HEK293 (cell line): Measurements from ENCODE around the gene IPCEF1.
A peak's percentile ranks its signal among the peaks of the same experiment; 100 is the strongest.
"Not testable (repeated sequence)": the region's sequence is repeated elsewhere in the genome, so short reads cannot be mapped to it uniquely, and the experiment has no call there.

ENCODE experiments used
- CTCF ChIA-PET: fragments of 350-600 bp; formaldehyde crosslinking; extraction: SDS; loops from one replicate; lab custom pipeline; 2021; ENCODE audit warnings: antibody characterized with exemption; lab: Yijun Ruan, JAX
- POLR2A ChIA-PET: fragments of 300-600 bp; formaldehyde crosslinking; extraction: SDS; loops from one replicate; lab custom pipeline; 2020; ENCODE audit warnings: antibody characterized with exemption, inconsistent platforms; lab: Yijun Ruan, JAX
- H3K27ac ChIP-seq: fragments of 200-500 bp; sonication (Bioruptor generic); 2 replicates; pipeline ENCODE4 v1.5.1; 2014; ENCODE audit warnings: low read depth, low read length, control low read depth, inconsistent platforms; ENCODE audit errors: extremely low read depth
- H3K36me3 ChIP-seq, 2 experiments: fragments of 200-500 bp in 1 of 2; sonication (Bioruptor generic) in 1 of 2; 1 replicate in 1 of 2; 2 replicates in 1 of 2; pipeline ENCODE4 v1.5.1; 2014 to 2017; ENCODE audit warnings: inconsistent platforms in 2 of 2, low read length in 2 of 2; ENCODE audit not compliant: control insufficient read depth in 2 of 2, insufficient read depth in 1 of 2
- H3K4me1 ChIP-seq: fragments of 200-500 bp; sonication (Bioruptor generic); 2 replicates; pipeline ENCODE4 v1.5.1; 2014; ENCODE audit warnings: mild to moderate bottlenecking, low read length, inconsistent platforms; ENCODE audit not compliant: control insufficient read depth, insufficient read depth
- H3K4me3 ChIP-seq: 2 replicates; pipeline ENCODE4 v1.5.1; 2011; ENCODE audit warnings: low read depth, mild to moderate bottlenecking, control low read depth, low read length, moderate library complexity
- H3K9me3 ChIP-seq: fragments of 200-500 bp; sonication (Bioruptor generic); 2 replicates; pipeline ENCODE4 v1.5.1; 2014; ENCODE audit warnings: low read depth, low read length, inconsistent platforms; ENCODE audit not compliant: control insufficient read depth, insufficient read depth
- AEBP2 ChIP-seq: fragments of 450-650 bp; formaldehyde crosslinking; IDR thresholded peaks from 2 replicates; pipeline ENCODE4 v1.5.1; 2016; ENCODE audit warnings: missing biosample characterization, missing genetic modification characterization, borderline replicate concordance
- EGR2 ChIP-seq: fragments of 450-650 bp; formaldehyde crosslinking; IDR thresholded peaks from 2 replicates; pipeline ENCODE4 v1.5.1; 2016; ENCODE audit warnings: low read depth, missing biosample characterization, missing genetic modification characterization
- IKZF3 ChIP-seq: fragments of 450-650 bp; IDR thresholded peaks from 2 replicates; pipeline ENCODE4 v1.5.0; 2018; ENCODE audit warnings: missing biosample characterization, mild to moderate bottlenecking, missing genetic modification characterization, moderate library complexity
- SCRT2 ChIP-seq: fragments of 450-650 bp; formaldehyde crosslinking; IDR thresholded peaks from 2 replicates; pipeline ENCODE4 v1.5.1; 2016; ENCODE audit warnings: missing biosample characterization, missing genetic modification characterization
- SP7 ChIP-seq: fragments of 450-650 bp; formaldehyde crosslinking; IDR thresholded peaks from 2 replicates; pipeline ENCODE4 v1.5.1; 2016; ENCODE audit warnings: missing biosample characterization, missing genetic modification characterization
- ZBTB21 ChIP-seq: fragments of 450-650 bp; formaldehyde crosslinking; IDR thresholded peaks from 2 replicates; pipeline ENCODE4 v1.5.1; 2017; ENCODE audit warnings: missing biosample characterization, missing genetic modification characterization
- ZNF140 ChIP-seq: fragments of 450-650 bp; formaldehyde crosslinking; IDR thresholded peaks from 2 replicates; pipeline ENCODE4 v1.5.1; 2016; ENCODE audit warnings: missing biosample characterization, missing genetic modification characterization
- ZNF23 ChIP-seq: fragments of 450-650 bp; formaldehyde crosslinking; IDR thresholded peaks from 2 replicates; pipeline ENCODE4 v1.5.1; 2016; ENCODE audit warnings: missing biosample characterization, missing genetic modification characterization, borderline replicate concordance
- ZNF292 ChIP-seq: fragments of 450-650 bp; formaldehyde crosslinking; IDR thresholded peaks from 2 replicates; pipeline ENCODE4 v1.5.1; 2016; ENCODE audit warnings: low read depth, missing biosample characterization, missing genetic modification characterization, borderline replicate concordance
- ZNF335 ChIP-seq: fragments of 450-650 bp; formaldehyde crosslinking; conservative IDR thresholded peaks from 2 replicates; pipeline ENCODE4 v1.5.1; 2016; ENCODE audit warnings: missing biosample characterization, missing genetic modification characterization
- ZNF366 ChIP-seq: fragments of 450-650 bp; formaldehyde crosslinking; conservative IDR thresholded peaks from 2 replicates; pipeline ENCODE4 v1.5.1; 2016; ENCODE audit warnings: missing biosample characterization, missing genetic modification characterization
- ZNF394 ChIP-seq: fragments of 450-650 bp; formaldehyde crosslinking; IDR thresholded peaks from 2 replicates; pipeline ENCODE4 v1.5.1; 2016; ENCODE audit warnings: missing biosample characterization, missing genetic modification characterization, mild to moderate bottlenecking, moderate library complexity, borderline replicate concordance
- ZNF48 ChIP-seq: fragments of 450-650 bp; formaldehyde crosslinking; IDR thresholded peaks from 2 replicates; pipeline ENCODE4 v1.5.1; 2016; ENCODE audit warnings: missing biosample characterization, missing genetic modification characterization
- ZNF549 ChIP-seq: fragments of 450-650 bp; IDR thresholded peaks from 2 replicates; pipeline ENCODE4 v1.5.1; 2018; ENCODE audit warnings: missing biosample characterization, missing genetic modification characterization, mild to moderate bottlenecking, inconsistent platforms, moderate library complexity
- ZNF560 ChIP-seq: fragments of 450-650 bp; formaldehyde crosslinking; IDR thresholded peaks from 2 replicates; pipeline ENCODE4 v1.5.1; 2017; ENCODE audit warnings: missing biosample characterization, missing genetic modification characterization, borderline replicate concordance
- ZNF660 ChIP-seq: fragments of 450-650 bp; IDR thresholded peaks from 2 replicates; pipeline ENCODE4 v1.5.1; 2018; ENCODE audit warnings: missing biosample characterization, mild to moderate bottlenecking, missing genetic modification characterization
- ZNF768 ChIP-seq: fragments of 450-650 bp; formaldehyde crosslinking; IDR thresholded peaks from 2 replicates; pipeline ENCODE4 v1.5.1; 2018; ENCODE audit warnings: missing biosample characterization, mild to moderate bottlenecking, missing genetic modification characterization
- ZSCAN18 ChIP-seq: fragments of 450-650 bp; formaldehyde crosslinking; IDR thresholded peaks from 2 replicates; pipeline ENCODE4 v1.5.1; 2016; ENCODE audit warnings: missing biosample characterization, missing genetic modification characterization
- ZSCAN23 ChIP-seq: fragments of 450-650 bp; formaldehyde crosslinking; IDR thresholded peaks from 2 replicates; pipeline ENCODE4 v1.5.1; 2016; ENCODE audit warnings: missing biosample characterization, missing genetic modification characterization

Gene IPCEF1

GRCh38 chr6:154303642-154304041 is 53.0 kb downstream of the IPCEF1 start:
- POLR2A ChIA-PET, H3K36me3 ChIP-seq, H3K4me1 ChIP-seq, H3K27ac ChIP-seq, H3K4me3 ChIP-seq, H3K9me3 ChIP-seq: not testable (repeated sequence)
- TF ChIP-seq SCRT2 (tag by site-specific recombination), result peak; percentile 73
- CTCF ChIA-PET, result interaction anchor here (0.9 kb wide), 1 partner anchor 133 kb away, joined by 3 read pairs; no protein-coding TSS in a partner anchor

GRCh38 chr6:154301839-154302752 is 54.5 kb downstream of the IPCEF1 start:
- no peaks in the 10 kb centered on the region for H3K4me1 ChIP-seq
- H3K4me3 ChIP-seq, result no peak overlapping the region
- H3K36me3 ChIP-seq, result no peaks in the 10 kb centered on the region
- POLR2A ChIA-PET, result no interaction called here
- no peak overlapping the region for H3K27ac ChIP-seq
- TF ChIP-seq ZNF660 (tag by site-specific recombination), result no peak
- no peak for TF ChIP-seq ZSCAN23 (tag by site-specific recombination)
- no peak for TF ChIP-seq ZNF768 (tag by site-specific recombination)
- no peak for TF ChIP-seq ZNF366
- TF ChIP-seq ZNF23 (tag by site-specific recombination), result no peak
- no peak for TF ChIP-seq ZSCAN18
- TF ChIP-seq SP7 (tag by site-specific recombination), result no peak
- no peak for TF ChIP-seq IKZF3 (tag by site-specific recombination)
- no peak for TF ChIP-seq AEBP2 (tag by site-specific recombination)
- no peak for TF ChIP-seq EGR2 (tag by site-specific recombination)
- TF ChIP-seq ZNF48 (tag by site-specific recombination), result no peak
- TF ChIP-seq ZBTB21 (tag by site-specific recombination), result no peak
- TF ChIP-seq ZNF394, result no peak
- TF ChIP-seq ZNF335, result no peak
- no peak for TF ChIP-seq ZNF560 (tag by site-specific recombination)
- TF ChIP-seq ZNF140 (tag by site-specific recombination), result no peak
- TF ChIP-seq ZNF292 (tag by site-specific recombination), result no peak
- no peak for TF ChIP-seq ZNF549 (tag by site-specific recombination)
- no peaks in the 10 kb centered on the region for H3K9me3 ChIP-seq
- CTCF ChIA-PET, result interaction anchor here (0.6 kb wide), 2 partner anchors 65 to 79 kb away, joined by 4 read pairs; no protein-coding TSS in a partner anchor
